22Rv1 (cell line): ENCODE measurements around the gene TRDMT1.

Experiments
- ZFX ChIP-seq: fragments of 450-650 bp; IDR thresholded peaks from 2 replicates; pipeline ENCODE4 v1.6.1; 2017; ENCODE audit warnings: antibody characterized with exemption, borderline replicate concordance
- TF ChIP-seq, protein P1 (sequence below): fragments of 450-650 bp; IDR thresholded peaks from 2 replicates; pipeline ENCODE4 v1.5.1; 2017; ENCODE audit warnings: mild to moderate bottlenecking

DNA sequence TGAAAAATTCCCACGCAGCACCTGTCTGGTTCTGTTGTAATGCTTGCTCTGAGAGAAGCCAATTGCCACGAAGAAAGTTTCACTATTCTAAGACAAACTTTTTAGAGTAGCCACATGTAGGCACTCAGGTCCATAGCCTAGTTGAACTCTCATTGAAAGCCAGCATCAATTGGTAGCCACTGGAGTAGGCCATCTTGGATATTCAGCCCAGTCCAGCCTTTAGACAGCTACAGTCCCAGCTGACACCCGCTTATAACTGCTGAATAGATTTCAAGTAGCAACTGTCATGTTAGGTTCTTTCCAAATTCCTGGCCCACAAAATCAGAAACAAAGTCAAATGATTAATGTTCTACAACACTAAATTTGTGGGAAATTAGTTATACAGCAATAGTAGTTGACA, 103.5 kb downstream of the TRDMT1 start:
- TF ChIP-seq, protein P1, sequence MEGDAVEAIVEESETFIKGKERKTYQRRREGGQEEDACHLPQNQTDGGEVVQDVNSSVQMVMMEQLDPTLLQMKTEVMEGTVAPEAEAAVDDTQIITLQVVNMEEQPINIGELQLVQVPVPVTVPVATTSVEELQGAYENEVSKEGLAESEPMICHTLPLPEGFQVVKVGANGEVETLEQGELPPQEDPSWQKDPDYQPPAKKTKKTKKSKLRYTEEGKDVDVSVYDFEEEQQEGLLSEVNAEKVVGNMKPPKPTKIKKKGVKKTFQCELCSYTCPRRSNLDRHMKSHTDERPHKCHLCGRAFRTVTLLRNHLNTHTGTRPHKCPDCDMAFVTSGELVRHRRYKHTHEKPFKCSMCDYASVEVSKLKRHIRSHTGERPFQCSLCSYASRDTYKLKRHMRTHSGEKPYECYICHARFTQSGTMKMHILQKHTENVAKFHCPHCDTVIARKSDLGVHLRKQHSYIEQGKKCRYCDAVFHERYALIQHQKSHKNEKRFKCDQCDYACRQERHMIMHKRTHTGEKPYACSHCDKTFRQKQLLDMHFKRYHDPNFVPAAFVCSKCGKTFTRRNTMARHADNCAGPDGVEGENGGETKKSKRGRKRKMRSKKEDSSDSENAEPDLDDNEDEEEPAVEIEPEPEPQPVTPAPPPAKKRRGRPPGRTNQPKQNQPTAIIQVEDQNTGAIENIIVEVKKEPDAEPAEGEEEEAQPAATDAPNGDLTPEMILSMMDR = no peak
- TF ChIP-seq ZFX = no peak
